Gastrocnemius medialis (tissue), 4 donors: ENCODE data around the gene CDC123. TPM values are rescaled to one million over a fixed set of nuclear protein-coding genes. Genes with fewer than 3 reads are reported as not detected.

Source experiments
- ATAC-seq, 2 donors: fragments of 150-250 bp; one replicate each; pipeline ENCODE4 v1.9.1; 2016
- DNase-seq, 2 donors: peaks; one replicate each; pipeline ENCODE4 v3.0.0-alpha.2; 2019
- H3K27ac ChIP-seq, 4 donors: fragments of 200-600 bp; sonication (generic); 1 replicate in 1 of 4; 2 replicates in 3 of 4; pipeline ENCODE4 v1.5.1; 2016 to 2018; ENCODE audit warnings: mild to moderate bottlenecking in 2 of 4, moderate library complexity in 1 of 4
- H3K27me3 ChIP-seq, 3 donors: fragments of 200-600 bp; sonication (generic) in 2 of 3; 1 replicate in 1 of 3; 2 replicates in 2 of 3; pipeline versions ENCODE4 v1.5.1 to v1.6.0; 2016 to 2019; ENCODE audit warnings: mild to moderate bottlenecking in 1 of 3, moderate library complexity in 1 of 3
- H3K36me3 ChIP-seq, 2 donors: fragments of 200-600 bp; sonication (generic) in 1 of 2; one replicate each; pipeline ENCODE4 v1.5.1; 2017 to 2018
- H3K4me1 ChIP-seq, 2 donors: fragments of 200-600 bp; sonication (generic) in 1 of 2; one replicate each; pipeline ENCODE4 v1.5.1; 2016 to 2017; ENCODE audit warnings: mild to moderate bottlenecking in 2 of 2
- H3K4me3 ChIP-seq, 4 donors: fragments of 200-600 bp; sonication (generic) in 3 of 4; 1 replicate in 1 of 4; 2 replicates in 3 of 4; pipeline ENCODE4 v1.5.1; 2016 to 2019; ENCODE audit warnings: mild to moderate bottlenecking in 2 of 4
- H3K9me3 ChIP-seq, 3 donors: fragments of 200-600 bp; sonication (generic) in 2 of 3; 1 replicate in 1 of 3; 2 replicates in 2 of 3; pipeline ENCODE4 v1.5.1; 2016 to 2019
- CTCF ChIP-seq, 5 experiments: fragments of 450-650 bp in 3 of 5; fragments of 200-600 bp in 2 of 5; sonication (generic) in 2 of 5; IDR thresholded peaks in 4 of 5; conservative IDR thresholded peaks in 1 of 5; 1 replicate in 4 of 5; 2 replicates in 1 of 5; pipeline ENCODE4 v1.5.1; 2016 to 2019; ENCODE audit warnings: antibody characterized with exemption in 5 of 5, mild to moderate bottlenecking in 3 of 5, moderate library complexity in 3 of 5
- POLR2A ChIP-seq, 2 donors: fragments of 450-650 bp; IDR thresholded peaks; one replicate each; pipeline ENCODE4 v1.6.1; 2017; ENCODE audit warnings: antibody characterized with exemption in 2 of 2, mild to moderate bottlenecking in 2 of 2, moderate library complexity in 2 of 2
- in situ Hi-C, 4 donors: fragments of 200-750 bp; cut with MboI; loops; one replicate each; pipeline versions ENCODE4 v1.15.0 to v1.8.0; 2017; ENCODE audit warnings: low sequenced_read_pairs in 4 of 4
- intact Hi-C: fragments of 100-400 bp; cut with DNase I; formaldehyde crosslinking; loops from one replicate; pipeline ENCODE4 v1.15.1; 2023; ENCODE audit warnings: low total_unique reads
- total RNA-seq, 4 donors: library from RNA; depleted of rRNA; stranded (reverse); fragments of >200 nt; gene quantifications; one replicate each; pipeline versions ENCODE4 v1.1.0 to v1.2.3, GENCODE V29; 2016

The CDC123 gene
- total RNA-seq, 4 donors from 2014 or later: 31.0 to 54.3 (median 37.9) TPM

GRCh38 chr10:12181065-12181775 lies 14.8 kb upstream of the CDC123 start:
- DNase-seq (no peak), ATAC-seq (no peak)
- intact Hi-C loops (no loop called here), in situ Hi-C loops (no loop called here)
- no peaks in the 10 kb centered on the region for H3K4me1 ChIP-seq
- no peaks in the 10 kb centered on the region for H3K27me3 ChIP-seq
- TF ChIP-seq POLR2A (IDR thresholded peaks at IDR 0.05) (no peak), CTCF (IDR thresholded peaks at IDR 0.05 in 4 of 5, conservative IDR thresholded peaks at IDR 0.05 in 1 of 5) (no peak)
- H3K27ac ChIP-seq: no peak overlapping the region
- peaks cover 0 to 64% of the 10 kb centered on the region in 2 donors for H3K36me3 ChIP-seq
- H3K4me3 ChIP-seq: no peak overlapping the region
- no peaks in the 10 kb centered on the region for H3K9me3 ChIP-seq

DNA sequence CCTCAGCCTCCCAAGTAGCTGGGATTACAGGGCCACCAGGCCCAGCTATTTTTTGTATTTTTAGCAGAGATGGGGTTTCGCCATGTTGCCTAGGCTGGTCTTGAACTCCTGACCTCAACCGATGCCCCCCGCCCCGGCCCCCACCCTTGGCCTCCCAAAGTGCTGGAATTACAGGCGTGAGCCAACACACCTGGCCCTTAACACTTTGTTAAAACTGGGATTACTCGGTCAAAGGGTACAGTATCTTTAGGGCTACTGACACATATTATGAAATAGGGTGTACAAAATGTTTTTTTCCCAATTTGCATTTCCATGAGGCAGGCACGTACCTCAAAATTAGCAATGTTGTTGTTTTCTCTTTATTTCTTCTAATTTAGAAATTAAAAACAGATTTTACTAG lies 11.8 kb upstream of the CDC123 start:
- H3K36me3 ChIP-seq: peaks cover 0 to 35% of the 10 kb centered on the region in 2 donors
- no peak overlapping the region for H3K27ac ChIP-seq
- TF ChIP-seq POLR2A (IDR thresholded peaks at IDR 0.05) (no peak), CTCF (IDR thresholded peaks at IDR 0.05 in 4 of 5, conservative IDR thresholded peaks at IDR 0.05 in 1 of 5) (no peak)
- no peaks in the 10 kb centered on the region for H3K27me3 ChIP-seq
- no peak for ATAC-seq
- no peak overlapping the region for H3K4me3 ChIP-seq
- in situ Hi-C loops: no loop called here
- H3K4me1 ChIP-seq: no peaks in the 10 kb centered on the region
- H3K9me3 ChIP-seq: no peaks in the 10 kb centered on the region
- DNase-seq: no peak
- intact Hi-C loops: no loop called here

DNA sequence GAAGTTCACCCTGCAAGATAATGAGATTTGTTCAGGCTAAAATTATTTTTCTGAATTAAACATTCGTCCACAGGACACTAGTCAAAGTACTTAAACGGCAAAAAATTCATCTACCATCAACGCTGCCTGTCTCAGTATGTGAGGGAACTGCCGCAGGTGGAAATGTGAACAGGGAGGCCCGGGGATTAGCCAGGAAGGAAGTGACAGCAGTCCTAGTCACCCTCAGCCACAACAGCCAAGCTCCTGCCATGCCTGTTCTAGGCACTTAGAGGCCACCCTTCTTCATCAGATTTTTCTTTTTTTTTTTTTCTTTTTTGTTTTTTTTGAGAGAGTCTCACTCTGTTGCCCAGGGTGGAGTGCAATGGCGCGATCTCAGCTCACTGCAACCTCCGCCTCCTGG lies 9.7 kb upstream of the CDC123 start:
- no peaks in the 10 kb centered on the region for H3K9me3 ChIP-seq
- peaks cover 0 to 26% of the 10 kb centered on the region in 2 donors for H3K36me3 ChIP-seq
- ATAC-seq (no peak), DNase-seq (no peak)
- no peaks in the 10 kb centered on the region for H3K4me1 ChIP-seq
- in situ Hi-C loops (no loop called here), intact Hi-C loops (no loop called here)
- H3K4me3 ChIP-seq: no peak overlapping the region
- H3K27me3 ChIP-seq: no peaks in the 10 kb centered on the region
- TF ChIP-seq CTCF (IDR thresholded peaks at IDR 0.05 in 4 of 5, conservative IDR thresholded peaks at IDR 0.05 in 1 of 5): no peak
- no peak for TF ChIP-seq POLR2A (IDR thresholded peaks at IDR 0.05)
- no peak overlapping the region for H3K27ac ChIP-seq

- H3K4me3 ChIP-seq: no peak overlapping the region
- no peaks in the 10 kb centered on the region for H3K4me1 ChIP-seq
- DNase-seq: no peak
- no peak overlapping the region for H3K27ac ChIP-seq
- no peaks in the 10 kb centered on the region for H3K27me3 ChIP-seq
- H3K9me3 ChIP-seq: no peaks in the 10 kb centered on the region
- no peak for TF ChIP-seq CTCF (IDR thresholded peaks at IDR 0.05 in 4 of 5, conservative IDR thresholded peaks at IDR 0.05 in 1 of 5)
- no peak for TF ChIP-seq POLR2A (IDR thresholded peaks at IDR 0.05)
- in situ Hi-C loops (no loop called here), intact Hi-C loops (no loop called here)
- H3K36me3 ChIP-seq: peaks cover 0 to 26% of the 10 kb centered on the region in 2 donors
- ATAC-seq: no peak
These were observed 8.6 kb upstream of the CDC123 start for GRCh38 chr10:12187321-12187905.
